BE2C (cell line): Measurements from ENCODE around the gene IL7R.

Source experiments
- DNase-seq: peaks from one replicate; pipeline ENCODE4 v3.0.0-alpha.2; 2020
- H3K27me3 ChIP-seq: fragments of 250-450 bp; sonication (Bioruptor Pico); 2 replicates; pipeline ENCODE4 v1.5.1; 2020; ENCODE audit warnings: mild to moderate bottlenecking
- H3K36me3 ChIP-seq: fragments of 250-450 bp; sonication (Bioruptor Pico); 2 replicates; pipeline ENCODE4 v1.5.1; 2020; ENCODE audit warnings: mild to moderate bottlenecking
- H3K4me1 ChIP-seq: fragments of 250-450 bp; sonication (Bioruptor Pico); 2 replicates; pipeline ENCODE4 v1.5.1; 2020
- H3K4me3 ChIP-seq: 2 replicates; pipeline ENCODE4 v1.5.1; 2011; ENCODE audit warnings: low read depth, low read length
- H3K9me3 ChIP-seq: fragments of 250-450 bp; sonication (Bioruptor Pico); 2 replicates; pipeline ENCODE4 v1.5.1; 2020
- CTCF ChIP-seq: IDR thresholded peaks from 2 replicates; pipeline ENCODE4 v1.5.1; 2012; ENCODE audit warnings: mild to moderate bottlenecking, low read depth, low read length

IL7R gene

GRCh38 chr5:35879649-35880048, 23.0 kb downstream of the IL7R start:
- Histone ChIP-seq H3K4me1 (no peaks in the 10 kb centered on the region), H3K36me3 (no peaks in the 10 kb centered on the region), H3K4me3 (no peak overlapping the region), H3K9me3 (no peaks in the 10 kb centered on the region), H3K27me3 (no peaks in the 10 kb centered on the region)
- no peak for TF ChIP-seq CTCF
- no peak for DNase-seq

- Histone ChIP-seq H3K4me1 (no peaks in the 10 kb centered on the region), H3K27me3 (no peaks in the 10 kb centered on the region), H3K36me3 (no peaks in the 10 kb centered on the region), H3K4me3 (no peak overlapping the region), H3K9me3 (no peaks in the 10 kb centered on the region)
- no peak for DNase-seq
- no peak for TF ChIP-seq CTCF
Observed at GRCh38 chr5:35880156-35880555, 23.5 kb downstream of the IL7R start.

GRCh38 chr5:35881758-35882157, 25.1 kb downstream of the IL7R start:
- H3K27me3 ChIP-seq, result no peaks in the 10 kb centered on the region
- no peaks in the 10 kb centered on the region for H3K4me1 ChIP-seq
- H3K9me3 ChIP-seq, result no peaks in the 10 kb centered on the region
- DNase-seq, result no peak
- no peak overlapping the region for H3K4me3 ChIP-seq
- no peak for TF ChIP-seq CTCF
- H3K36me3 ChIP-seq, result no peaks in the 10 kb centered on the region

- DNase-seq, result no peak
- no peaks in the 10 kb centered on the region for H3K27me3 ChIP-seq
Observed at GRCh38 chr5:35884191-35884769, 27.6 kb downstream of the IL7R start.

GRCh38 chr5:35884773-35885172, 28.1 kb downstream of the IL7R start:
- H3K27me3 ChIP-seq, result no peaks in the 10 kb centered on the region
- H3K4me3 ChIP-seq, result no peak overlapping the region
- no peaks in the 10 kb centered on the region for H3K36me3 ChIP-seq
- no peaks in the 10 kb centered on the region for H3K4me1 ChIP-seq
- H3K9me3 ChIP-seq, result no peaks in the 10 kb centered on the region
- DNase-seq, result no peak
- TF ChIP-seq CTCF, result no peak

More at GRCh38 chr5:35884191-35884769, 27.6 kb downstream of the IL7R start:
- TF ChIP-seq CTCF, result no peak
- Histone ChIP-seq H3K4me1 (no peaks in the 10 kb centered on the region), H3K4me3 (no peak overlapping the region), H3K36me3 (no peaks in the 10 kb centered on the region), H3K9me3 (no peaks in the 10 kb centered on the region)

- Histone ChIP-seq H3K4me1 (no peaks in the 10 kb centered on the region), H3K27me3 (no peaks in the 10 kb centered on the region), H3K9me3 (no peaks in the 10 kb centered on the region), H3K36me3 (no peaks in the 10 kb centered on the region), H3K4me3 (no peak overlapping the region)
- no peak for TF ChIP-seq CTCF
- no peak for DNase-seq
Observed at GRCh38 chr5:35886381-35886780, 29.7 kb downstream of the IL7R start.
